T-helper 1 cell treated with Interleukin-12 subunit alpha and Interleukin-12 subunit beta and Interleukin-4 antibody, amounts not matched to agents 30 μg/mL and 1 μg/mL, for 36 hours (primary cell): ENCODE measurements around the gene GSDMA.
"Not testable (repeated sequence)": the region's sequence is repeated elsewhere in the genome, so short reads cannot be mapped to it uniquely, and the experiment has no call there.

Experiments
- H3K27ac Mint-ChIP-seq: one replicate; pipeline ENCODE4 v1.8.0; 2021; ENCODE audit warnings: mild to moderate bottlenecking, mixed read lengths
- H3K27me3 Mint-ChIP-seq: one replicate; pipeline ENCODE4 v1.8.0; 2021; ENCODE audit warnings: low read depth, mixed read lengths
- H3K36me3 Mint-ChIP-seq: one replicate; pipeline ENCODE4 v1.8.0; 2021; ENCODE audit warnings: low read depth, mixed read lengths
- H3K4me1 Mint-ChIP-seq: one replicate; pipeline ENCODE4 v1.8.0; 2021; ENCODE audit warnings: low read depth, mixed read lengths
- H3K4me3 Mint-ChIP-seq: one replicate; pipeline ENCODE4 v1.8.0; 2021; ENCODE audit warnings: mild to moderate bottlenecking, moderate library complexity, mixed read lengths
- H3K9me3 Mint-ChIP-seq: one replicate; pipeline ENCODE4 v1.8.0; 2021; ENCODE audit warnings: mixed read lengths

The GSDMA gene

DNA sequence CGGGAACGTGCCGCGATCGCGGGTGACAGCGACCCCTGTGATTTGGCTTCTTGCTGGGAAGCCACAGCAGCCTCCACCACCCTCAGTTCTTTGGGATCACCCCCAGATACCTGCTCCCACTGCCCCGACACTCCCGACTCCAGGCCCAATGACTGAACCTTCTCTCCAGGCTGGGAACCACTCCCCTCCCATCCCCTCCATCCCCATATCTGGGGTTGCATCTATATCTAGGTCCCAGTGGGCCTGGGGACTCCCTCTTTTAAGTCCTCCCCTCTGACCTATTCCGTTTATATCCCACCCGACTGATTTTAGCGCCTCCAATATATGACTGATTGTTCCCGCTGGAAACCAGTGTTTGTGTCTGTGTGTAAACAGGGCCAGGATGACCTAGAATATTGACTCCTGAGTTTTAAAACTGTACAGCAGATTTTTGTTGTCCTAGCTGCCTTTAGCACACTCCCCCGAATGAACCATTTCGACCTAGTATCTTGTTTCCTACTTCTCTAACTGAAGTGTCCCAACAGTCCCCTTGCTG is 18.5 kb downstream of the GSDMA start:
- peaks cover 21% of the 10 kb centered on the region for H3K4me1 Mint-ChIP-seq
- H3K4me3 Mint-ChIP-seq = peak overlapping the region; percentile 96
- peak overlapping the region; percentile 92 for H3K27ac Mint-ChIP-seq
- peaks cover 17% of the 10 kb centered on the region for H3K36me3 Mint-ChIP-seq
- H3K27me3 Mint-ChIP-seq = peaks cover 15% of the 10 kb centered on the region
- H3K9me3 Mint-ChIP-seq = no peaks in the 10 kb centered on the region

DNA sequence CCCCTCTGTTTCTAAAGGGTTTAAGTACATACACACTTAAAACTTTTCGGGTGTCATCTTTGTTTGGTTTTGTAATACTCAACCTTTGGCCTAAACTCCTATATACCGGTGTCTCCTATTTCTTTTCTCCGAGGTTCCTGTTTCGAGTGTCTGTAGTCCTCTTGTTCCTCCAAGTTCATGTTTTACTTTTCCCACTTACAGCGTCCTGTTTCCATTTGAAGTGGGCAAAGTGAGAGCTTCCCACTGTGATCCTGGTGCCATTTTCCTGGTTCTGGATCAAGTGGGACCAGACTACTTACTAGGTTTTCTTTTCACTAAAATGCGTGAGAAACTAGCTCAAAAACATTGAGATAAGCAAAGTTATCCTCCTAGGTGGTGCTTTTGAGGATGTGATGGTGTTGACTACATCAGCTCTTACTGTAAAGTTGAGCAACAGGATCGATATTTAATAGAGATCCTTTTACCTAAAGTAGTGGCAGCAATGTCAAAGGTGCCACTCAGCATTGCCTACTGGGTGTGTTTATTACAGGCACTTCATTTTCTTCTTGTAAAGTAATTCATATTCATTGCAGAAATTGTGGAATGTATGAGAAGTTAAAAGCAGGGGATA is 19.1 kb downstream of the GSDMA start:
- peak overlapping the region; percentile 92 for H3K27ac Mint-ChIP-seq
- H3K36me3 Mint-ChIP-seq = peaks cover 22% of the 10 kb centered on the region
- peaks cover 21% of the 10 kb centered on the region for H3K4me1 Mint-ChIP-seq
- H3K4me3 Mint-ChIP-seq = peak overlapping the region; percentile 96
- H3K9me3 Mint-ChIP-seq = no peaks in the 10 kb centered on the region
- peaks cover 15% of the 10 kb centered on the region for H3K27me3 Mint-ChIP-seq

DNA sequence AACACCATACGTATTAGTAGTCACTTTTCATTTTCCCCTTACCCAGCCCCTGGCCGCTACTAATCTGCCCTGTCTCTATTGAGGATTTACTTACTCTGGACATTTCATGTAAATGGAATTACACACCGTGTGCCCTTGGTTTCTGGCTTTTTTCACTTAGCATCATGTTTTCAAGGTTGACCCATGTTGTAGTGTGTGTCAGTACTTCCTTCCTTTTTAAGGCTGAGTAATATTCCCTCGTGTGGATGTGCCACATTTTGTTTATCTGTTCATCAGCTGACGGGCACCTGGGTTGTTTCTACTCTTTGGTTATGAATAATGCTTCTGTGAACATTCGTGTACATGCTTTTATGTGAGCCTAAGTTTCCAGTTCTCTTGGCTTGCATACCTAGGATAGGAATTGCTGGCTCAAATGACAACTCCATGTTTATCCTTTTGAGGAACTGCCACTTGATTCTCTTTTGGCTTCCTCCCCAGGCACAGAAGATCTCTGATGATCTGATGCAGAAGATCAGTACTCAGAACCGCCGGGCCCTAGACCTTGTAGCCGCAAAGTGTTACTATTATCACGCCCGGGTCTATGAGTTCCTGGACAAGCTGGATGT is 25.5 kb downstream of the GSDMA start:
- no peak overlapping the region for H3K27ac Mint-ChIP-seq
- H3K4me1 Mint-ChIP-seq = peaks cover 2% of the 10 kb centered on the region
- H3K9me3 Mint-ChIP-seq = no peaks in the 10 kb centered on the region
- no peak overlapping the region for H3K4me3 Mint-ChIP-seq
- H3K27me3 Mint-ChIP-seq = no peaks in the 10 kb centered on the region
- H3K36me3 Mint-ChIP-seq = peaks cover 66% of the 10 kb centered on the region

DNA sequence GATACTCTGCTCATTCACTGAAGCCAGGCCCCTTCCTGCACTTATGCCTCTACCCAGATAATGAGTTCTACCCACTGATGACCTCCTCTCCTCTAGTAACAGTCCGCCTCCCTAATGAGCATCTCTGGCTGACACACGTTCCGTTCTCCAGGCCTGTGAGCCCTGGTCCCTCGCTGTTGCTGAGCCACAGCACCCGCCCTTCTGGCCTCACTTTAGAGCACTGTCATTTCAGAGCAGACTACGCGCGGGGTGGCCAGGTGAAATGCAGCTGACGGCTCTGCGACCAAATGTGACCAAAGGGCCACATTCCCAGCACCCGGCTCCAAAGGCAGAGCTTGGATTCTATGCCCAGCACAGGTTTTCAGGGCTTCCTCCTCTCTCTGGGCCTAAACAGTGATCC is 31.6 kb downstream of the GSDMA start:
- H3K4me3 Mint-ChIP-seq = no peak overlapping the region
- no peaks in the 10 kb centered on the region for H3K9me3 Mint-ChIP-seq
- peaks cover 59% of the 10 kb centered on the region for H3K36me3 Mint-ChIP-seq
- H3K4me1 Mint-ChIP-seq = peaks cover 2% of the 10 kb centered on the region
- H3K27me3 Mint-ChIP-seq = no peaks in the 10 kb centered on the region
- H3K27ac Mint-ChIP-seq = no peak overlapping the region

DNA sequence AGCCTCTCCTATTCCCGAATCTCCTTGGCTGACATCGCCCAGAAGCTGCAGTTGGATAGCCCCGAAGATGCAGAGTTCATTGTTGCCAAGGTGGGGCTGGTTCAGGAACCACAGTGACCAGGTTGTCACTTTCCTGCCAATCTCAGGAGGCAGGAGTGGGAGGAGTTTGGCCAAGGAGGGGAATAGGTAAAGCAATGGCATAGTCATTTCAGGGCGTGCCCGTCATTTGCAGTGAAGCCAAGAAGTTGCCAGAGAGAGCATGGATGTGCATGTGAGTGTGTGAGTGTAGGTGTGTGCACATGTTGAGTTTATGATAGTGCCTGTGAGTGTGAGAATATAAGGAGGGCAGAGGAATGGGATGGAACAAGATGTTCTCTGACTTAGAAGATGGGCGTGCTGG is 32.6 kb downstream of the GSDMA start:
- peaks cover 50% of the 10 kb centered on the region for H3K36me3 Mint-ChIP-seq
- no peaks in the 10 kb centered on the region for H3K9me3 Mint-ChIP-seq
- H3K4me3 Mint-ChIP-seq = no peak overlapping the region
- H3K27me3 Mint-ChIP-seq = no peaks in the 10 kb centered on the region
- H3K4me1 Mint-ChIP-seq = peaks cover 2% of the 10 kb centered on the region
- no peak overlapping the region for H3K27ac Mint-ChIP-seq

DNA sequence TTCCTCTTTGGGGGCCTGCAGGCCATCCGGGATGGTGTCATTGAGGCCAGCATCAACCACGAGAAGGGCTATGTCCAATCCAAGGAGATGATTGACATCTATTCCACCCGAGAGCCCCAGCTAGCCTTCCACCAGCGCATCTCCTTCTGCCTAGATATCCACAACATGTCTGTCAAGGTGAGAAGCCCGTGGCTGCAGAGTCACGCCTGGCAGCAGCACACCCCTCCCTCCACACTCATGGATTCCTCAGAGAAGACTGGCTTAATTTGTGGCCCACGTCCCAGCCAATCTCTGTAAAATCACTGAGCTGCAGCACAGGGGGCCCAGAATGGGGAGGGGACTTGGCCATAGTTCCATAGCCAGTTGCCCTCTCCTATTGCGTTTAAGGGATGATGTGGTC is 33.4 kb downstream of the GSDMA start:
- H3K27ac Mint-ChIP-seq = no peak overlapping the region
- no peaks in the 10 kb centered on the region for H3K27me3 Mint-ChIP-seq
- H3K4me3 Mint-ChIP-seq = no peak overlapping the region
- H3K36me3 Mint-ChIP-seq = peaks cover 45% of the 10 kb centered on the region
- H3K9me3 Mint-ChIP-seq = no peaks in the 10 kb centered on the region
- peaks cover 2% of the 10 kb centered on the region for H3K4me1 Mint-ChIP-seq

DNA sequence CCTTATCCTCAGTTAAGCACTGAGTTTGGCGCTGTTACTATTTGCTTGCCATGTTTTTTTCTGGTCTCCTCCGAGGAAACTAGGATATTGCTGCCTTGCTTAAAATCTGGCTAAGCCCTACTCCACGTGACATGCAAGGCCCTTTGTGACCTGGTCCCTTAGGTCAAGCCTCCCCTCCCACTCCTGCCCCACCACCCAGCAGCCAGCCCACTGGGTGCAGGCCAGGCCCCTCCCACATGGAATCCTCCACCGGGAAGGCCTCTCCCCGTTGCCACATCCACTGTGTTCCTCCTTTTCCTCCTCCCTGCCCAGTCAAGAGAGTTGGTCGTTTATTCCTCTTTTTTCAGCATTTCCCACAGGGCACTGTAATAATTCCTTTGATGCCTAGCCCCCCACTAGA is 34.0 kb downstream of the GSDMA start:
- Mint-ChIP-seq H3K9me3 (no peaks in the 10 kb centered on the region), H3K36me3 (peaks cover 42% of the 10 kb centered on the region), H3K27ac (no peak overlapping the region), H3K4me1 (peaks cover 2% of the 10 kb centered on the region), H3K4me3 (no peak overlapping the region), H3K27me3 (no peaks in the 10 kb centered on the region)

DNA sequence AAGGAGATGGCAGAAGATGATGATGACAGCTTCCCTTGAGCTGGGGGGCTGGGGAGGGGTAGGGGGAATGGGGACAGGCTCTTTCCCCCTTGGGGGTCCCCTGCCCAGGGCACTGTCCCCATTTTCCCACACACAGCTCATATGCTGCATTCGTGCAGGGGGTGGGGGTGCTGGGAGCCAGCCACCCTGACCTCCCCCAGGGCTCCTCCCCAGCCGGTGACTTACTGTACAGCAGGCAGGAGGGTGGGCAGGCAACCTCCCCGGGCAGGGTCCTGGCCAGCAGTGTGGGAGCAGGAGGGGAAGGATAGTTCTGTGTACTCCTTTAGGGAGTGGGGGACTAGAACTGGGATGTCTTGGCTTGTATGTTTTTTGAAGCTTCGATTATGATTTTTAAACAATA is 34.7 kb downstream of the GSDMA start:
- Mint-ChIP-seq H3K27ac (no peak overlapping the region), H3K9me3 (no peaks in the 10 kb centered on the region), H3K36me3 (peaks cover 39% of the 10 kb centered on the region), H3K27me3 (no peaks in the 10 kb centered on the region), H3K4me3 (no peak overlapping the region), H3K4me1 (peaks cover 2% of the 10 kb centered on the region)

DNA sequence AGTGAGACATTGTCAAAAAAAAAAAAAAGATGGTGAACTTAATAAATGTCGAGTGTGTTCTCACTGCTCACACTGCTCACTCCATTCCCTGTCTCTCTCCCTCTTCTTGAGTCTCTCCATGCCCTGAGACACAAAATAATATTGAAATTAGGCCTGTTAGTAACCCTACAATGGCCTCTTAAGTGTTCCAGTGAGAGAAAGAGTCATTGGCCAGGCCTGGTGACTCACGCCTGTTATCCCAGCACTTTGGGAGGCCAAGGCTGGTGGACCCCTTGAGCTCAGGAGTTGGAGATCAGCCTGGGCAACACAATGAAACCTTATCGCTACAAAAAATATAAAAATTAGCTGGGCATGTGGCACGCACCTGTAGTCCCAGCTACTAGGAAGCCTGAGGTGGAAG is 36.3 kb downstream of the GSDMA start:
- peaks cover 2% of the 10 kb centered on the region for H3K4me1 Mint-ChIP-seq
- H3K9me3 Mint-ChIP-seq = no peaks in the 10 kb centered on the region
- H3K36me3 Mint-ChIP-seq = peaks cover 25% of the 10 kb centered on the region
- no peaks in the 10 kb centered on the region for H3K27me3 Mint-ChIP-seq
- H3K27ac Mint-ChIP-seq = no peak overlapping the region
- no peak overlapping the region for H3K4me3 Mint-ChIP-seq

DNA sequence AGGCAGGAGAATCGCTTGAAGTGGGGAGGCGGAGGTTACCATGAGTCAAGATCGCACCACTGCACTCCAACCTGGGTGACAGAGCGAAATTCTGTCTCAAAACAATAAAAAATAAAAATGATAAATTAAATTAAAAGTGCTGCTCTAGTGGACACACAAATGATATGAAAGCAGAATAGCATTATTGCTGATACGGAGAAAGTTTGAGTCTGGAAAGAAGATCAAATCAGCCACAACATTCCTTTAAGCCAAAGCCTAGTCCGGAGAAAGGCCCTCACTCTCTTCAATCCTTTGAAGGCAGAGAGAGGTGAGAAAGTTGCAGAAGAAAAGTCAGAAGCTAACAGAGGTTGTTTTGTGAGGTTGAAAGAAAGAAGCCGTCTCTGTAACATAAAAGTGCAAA is 37.4 kb downstream of the GSDMA start:
- peaks cover 6% of the 10 kb centered on the region for H3K27me3 Mint-ChIP-seq
- H3K4me3 Mint-ChIP-seq = no peak overlapping the region
- H3K4me1 Mint-ChIP-seq = peaks cover 2% of the 10 kb centered on the region
- peaks cover 14% of the 10 kb centered on the region for H3K36me3 Mint-ChIP-seq
- no peak overlapping the region for H3K27ac Mint-ChIP-seq
- no peaks in the 10 kb centered on the region for H3K9me3 Mint-ChIP-seq

DNA sequence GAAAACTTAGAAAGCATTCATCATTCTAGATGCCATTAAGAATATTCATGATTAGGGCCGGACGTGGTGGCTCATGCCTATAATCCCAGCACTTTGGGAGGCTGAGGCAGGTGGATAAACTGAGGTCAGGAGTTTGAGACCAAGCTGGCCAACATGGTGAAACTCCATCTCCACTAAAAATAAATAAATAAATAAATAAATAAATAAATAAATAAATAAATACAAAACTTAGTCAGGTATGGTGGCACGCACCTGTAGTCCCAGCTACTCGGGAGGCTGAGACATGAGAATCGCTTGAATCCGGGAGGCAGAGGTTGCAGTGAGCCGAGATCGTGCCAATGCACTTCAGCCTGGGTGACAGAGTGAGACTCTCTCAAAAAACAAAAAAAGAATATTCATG is 38.5 kb downstream of the GSDMA start:
- not testable (repeated sequence) for H3K4me3 Mint-ChIP-seq, H3K4me1 Mint-ChIP-seq, H3K36me3 Mint-ChIP-seq, H3K9me3 Mint-ChIP-seq, H3K27me3 Mint-ChIP-seq, H3K27ac Mint-ChIP-seq

DNA sequence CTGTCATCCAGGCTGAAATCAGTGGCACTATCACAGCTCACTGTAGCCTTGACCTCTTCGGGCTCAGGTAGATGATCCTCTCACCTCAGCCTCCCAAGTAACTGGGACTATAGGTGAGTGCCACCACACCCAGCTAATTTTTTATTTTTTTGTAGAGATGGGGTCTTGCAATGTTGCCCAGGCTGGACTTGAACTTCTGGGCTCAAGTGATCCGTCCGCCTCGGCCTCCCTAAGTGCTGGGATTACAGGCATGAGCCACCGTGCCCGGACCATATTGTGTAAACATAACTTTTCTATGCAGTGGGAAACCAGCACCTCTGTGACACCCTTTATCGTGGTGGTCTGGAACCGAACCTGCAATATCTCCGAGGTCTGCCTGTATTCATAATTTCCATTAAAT is 41.3 kb downstream of the GSDMA start:
- Mint-ChIP-seq H3K4me1 (no peaks in the 10 kb centered on the region), H3K4me3 (no peak overlapping the region), H3K27me3 (peaks cover 6% of the 10 kb centered on the region), H3K9me3 (no peaks in the 10 kb centered on the region), H3K27ac (no peak overlapping the region), H3K36me3 (no peaks in the 10 kb centered on the region)

DNA sequence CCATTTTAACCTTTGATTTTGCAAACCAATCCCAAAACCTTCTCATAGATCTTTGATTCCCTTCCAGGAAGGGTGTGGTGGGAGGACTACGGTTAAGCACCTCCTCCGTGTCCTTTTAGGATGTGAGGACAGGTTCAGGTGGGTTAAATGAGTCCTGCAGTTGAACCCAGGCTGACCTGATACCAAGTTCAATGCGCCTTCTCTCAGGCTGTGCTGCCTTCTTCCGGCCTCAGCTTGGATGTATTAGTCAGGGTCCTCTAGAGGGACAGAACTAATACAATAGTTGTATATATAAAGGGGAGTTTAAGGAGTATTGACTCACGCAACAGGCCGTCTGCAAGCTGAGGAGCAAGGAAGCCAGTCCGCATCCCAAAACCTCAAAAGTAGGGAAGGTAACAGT is 41.9 kb downstream of the GSDMA start:
- Mint-ChIP-seq H3K9me3 (no peaks in the 10 kb centered on the region), H3K4me1 (no peaks in the 10 kb centered on the region)

DNA sequence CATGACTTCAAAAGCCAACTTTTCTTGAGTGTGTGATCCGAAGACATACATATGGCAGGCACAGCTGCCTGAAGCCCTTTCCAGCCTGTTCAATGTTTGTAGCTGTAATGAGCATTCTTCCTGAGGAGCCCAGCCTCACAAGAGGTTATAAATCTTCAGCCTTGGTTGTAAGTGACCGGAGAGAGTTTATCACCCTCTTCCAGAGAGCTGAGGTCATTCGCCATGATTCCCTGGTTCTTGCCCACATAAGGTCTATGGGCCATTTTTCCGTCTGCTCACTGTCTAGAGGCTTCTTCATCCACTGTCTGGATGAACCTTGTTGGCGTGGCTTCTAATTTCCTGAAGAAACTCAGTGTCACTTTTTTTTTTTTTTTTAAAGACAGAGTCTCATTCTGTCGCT is 42.7 kb downstream of the GSDMA start:
- peaks cover 2% of the 10 kb centered on the region for H3K4me1 Mint-ChIP-seq

More for the DNA sequence above, 41.9 kb downstream of the GSDMA start:
- Mint-ChIP-seq H3K27me3 (peaks cover 6% of the 10 kb centered on the region), H3K27ac (no peak overlapping the region), H3K36me3 (no peaks in the 10 kb centered on the region), H3K4me3 (no peak overlapping the region)

DNA sequence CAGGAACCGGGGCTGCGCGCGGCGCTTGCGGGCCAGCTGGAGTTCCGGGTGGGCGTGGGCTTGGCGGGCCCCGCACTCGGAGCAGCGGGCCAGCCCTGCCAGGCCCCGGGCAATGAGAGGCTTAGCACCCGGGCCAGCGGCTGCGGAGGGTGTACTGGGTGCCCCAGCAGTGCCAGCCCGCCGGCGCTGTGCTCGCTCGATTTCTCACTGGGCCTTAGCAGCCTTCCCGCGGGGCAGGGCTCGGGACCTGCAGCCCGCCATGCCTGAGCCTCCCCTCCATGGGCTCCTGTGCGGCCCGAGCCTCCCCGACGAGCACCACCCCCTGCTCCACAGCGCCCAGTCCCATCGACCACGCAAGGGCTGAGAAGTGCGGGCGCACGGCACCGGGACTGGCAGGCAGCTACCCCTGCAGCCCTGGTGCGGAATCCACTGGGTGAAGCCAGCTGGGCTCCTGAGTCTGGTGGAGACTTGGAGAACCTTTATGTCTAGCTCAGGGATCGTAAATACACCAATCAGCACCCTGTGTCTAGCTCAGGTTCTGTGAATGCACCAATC is 48.2 kb downstream of the GSDMA start:
- not testable (repeated sequence) for H3K27ac Mint-ChIP-seq, H3K36me3 Mint-ChIP-seq, H3K4me3 Mint-ChIP-seq

More for the DNA sequence above, 42.7 kb downstream of the GSDMA start:
- no peak overlapping the region for H3K4me3 Mint-ChIP-seq
- peaks cover 6% of the 10 kb centered on the region for H3K27me3 Mint-ChIP-seq
- no peaks in the 10 kb centered on the region for H3K36me3 Mint-ChIP-seq
- no peaks in the 10 kb centered on the region for H3K9me3 Mint-ChIP-seq
- H3K27ac Mint-ChIP-seq = no peak overlapping the region

More for the DNA sequence above, 48.2 kb downstream of the GSDMA start:
- not testable (repeated sequence) for H3K9me3 Mint-ChIP-seq, H3K27me3 Mint-ChIP-seq, H3K4me1 Mint-ChIP-seq
